Activated B cell treated with CpG ODN at 0.5 μM for 24 hours (primary cell): ENCODE data around the gene TNFRSF21. TPM values are rescaled to one million over a fixed set of nuclear protein-coding genes. Genes with fewer than 3 reads are reported as not detected.

Experiments used
- ATAC-seq: fragments of 200-7000 bp; cut with Tn5 transposase; one replicate; pipeline ENCODE4 v1.10.0; 2021; ENCODE audit warnings: low read depth, mild to moderate bottlenecking, moderate library complexity
- CTCF ChIA-PET: fragments of 350-600 bp; sonication (Branson Sonifier 250); formaldehyde crosslinking; loops from one replicate; lab custom pipeline; 2021; ENCODE audit warnings: antibody characterized with exemption; lab: Charles Lee
- POLR2A ChIA-PET: fragments of 350-600 bp; sonication (Branson Sonifier 250); formaldehyde crosslinking; loops from one replicate; lab custom pipeline; 2021; ENCODE audit warnings: antibody characterized with exemption; lab: Charles Lee
- DNase-seq: peaks from one replicate; pipeline ENCODE4 v3.0.0; 2022
- H3K27ac Mint-ChIP-seq: one replicate; pipeline ENCODE4 v1.8.0; 2020; ENCODE audit warnings: mixed read lengths
- H3K27me3 Mint-ChIP-seq: one replicate; pipeline ENCODE4 v1.8.0; 2021; ENCODE audit warnings: mixed read lengths
- H3K36me3 Mint-ChIP-seq: one replicate; pipeline ENCODE4 v1.8.0; 2021; ENCODE audit warnings: low read depth, mixed read lengths
- H3K4me1 Mint-ChIP-seq: one replicate; pipeline ENCODE4 v1.8.0; 2021; ENCODE audit warnings: mixed read lengths
- H3K4me3 Mint-ChIP-seq: one replicate; pipeline ENCODE4 v1.8.0; 2020; ENCODE audit warnings: mild to moderate bottlenecking, mixed read lengths
- H3K9me3 Mint-ChIP-seq: one replicate; pipeline ENCODE4 v1.8.0; 2020; ENCODE audit warnings: mixed read lengths
- intact Hi-C: fragments of 100-400 bp; cut with micrococcal nuclease; formaldehyde crosslinking; loops from one replicate; pipeline ENCODE4 v1.15.1; 2024
- total RNA-seq: library from RNA; stranded (reverse); gene quantifications from 2 replicates; pipeline ENCODE4 v1.2.3, GENCODE V29; 2022
- TF ChIP-seq, protein P1 (sequence below): fragments of 200-600 bp; IDR thresholded peaks from one replicate; pipeline ENCODE4 v1.8.0; 2022; ENCODE audit warnings: antibody characterized with exemption, mild to moderate bottlenecking

TNFRSF21 gene
- total RNA-seq, 1 donor from 2014 or later, result 1.0 TPM

DNA sequence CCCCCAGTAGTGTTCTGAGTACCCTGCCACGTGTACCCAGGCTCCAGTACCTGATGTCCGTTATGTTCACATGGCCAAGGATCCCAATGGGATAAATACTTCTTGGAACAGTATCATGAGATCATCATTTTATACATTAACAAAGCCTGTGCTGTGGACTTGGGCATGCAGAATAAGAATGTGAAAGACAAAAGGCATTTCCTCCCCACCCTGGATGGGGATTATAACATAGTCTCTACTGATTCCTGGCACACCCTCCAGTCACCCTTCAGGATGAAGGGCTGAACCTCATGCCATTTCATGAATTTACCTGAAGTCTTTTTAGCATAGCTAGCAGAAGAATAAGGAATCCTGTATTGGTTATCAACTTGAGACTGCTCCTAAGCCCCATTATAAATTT lies 2.8 kb downstream of the TNFRSF21 start:
- peaks cover 17% of the 10 kb centered on the region for H3K4me1 Mint-ChIP-seq
- H3K9me3 Mint-ChIP-seq, result no peaks in the 10 kb centered on the region
- H3K27me3 Mint-ChIP-seq, result peaks cover 19% of the 10 kb centered on the region
- DNase-seq (no peak), ATAC-seq (no peak)
- TF ChIP-seq, protein P1, sequence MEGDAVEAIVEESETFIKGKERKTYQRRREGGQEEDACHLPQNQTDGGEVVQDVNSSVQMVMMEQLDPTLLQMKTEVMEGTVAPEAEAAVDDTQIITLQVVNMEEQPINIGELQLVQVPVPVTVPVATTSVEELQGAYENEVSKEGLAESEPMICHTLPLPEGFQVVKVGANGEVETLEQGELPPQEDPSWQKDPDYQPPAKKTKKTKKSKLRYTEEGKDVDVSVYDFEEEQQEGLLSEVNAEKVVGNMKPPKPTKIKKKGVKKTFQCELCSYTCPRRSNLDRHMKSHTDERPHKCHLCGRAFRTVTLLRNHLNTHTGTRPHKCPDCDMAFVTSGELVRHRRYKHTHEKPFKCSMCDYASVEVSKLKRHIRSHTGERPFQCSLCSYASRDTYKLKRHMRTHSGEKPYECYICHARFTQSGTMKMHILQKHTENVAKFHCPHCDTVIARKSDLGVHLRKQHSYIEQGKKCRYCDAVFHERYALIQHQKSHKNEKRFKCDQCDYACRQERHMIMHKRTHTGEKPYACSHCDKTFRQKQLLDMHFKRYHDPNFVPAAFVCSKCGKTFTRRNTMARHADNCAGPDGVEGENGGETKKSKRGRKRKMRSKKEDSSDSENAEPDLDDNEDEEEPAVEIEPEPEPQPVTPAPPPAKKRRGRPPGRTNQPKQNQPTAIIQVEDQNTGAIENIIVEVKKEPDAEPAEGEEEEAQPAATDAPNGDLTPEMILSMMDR, result no peak
- POLR2A ChIA-PET, result interaction anchor here (0.6 kb wide), 1 partner anchor 1381 kb away, joined by 3 read pairs; no protein-coding TSS in a partner anchor
- no peak overlapping the region for H3K4me3 Mint-ChIP-seq
- no peaks in the 10 kb centered on the region for H3K36me3 Mint-ChIP-seq
- H3K27ac Mint-ChIP-seq, result no peak overlapping the region
- CTCF ChIA-PET, result interaction anchor here (0.8 to 1.9 kb wide), 2 partner anchors 209 to 213 kb away, joined by 3 to 4 read pairs; no protein-coding TSS in a partner anchor
- intact Hi-C loops, result no loop called here

- H3K36me3 Mint-ChIP-seq, result no peaks in the 10 kb centered on the region
- ATAC-seq (no peak), DNase-seq (no peak)
- intact Hi-C loops, result no loop called here
- TF ChIP-seq, protein P1, result no peak
- H3K4me3 Mint-ChIP-seq, result no peak overlapping the region
- no peaks in the 10 kb centered on the region for H3K9me3 Mint-ChIP-seq
- H3K4me1 Mint-ChIP-seq, result peaks cover 14% of the 10 kb centered on the region
- ChIA-PET POLR2A (no interaction called here), CTCF (no interaction called here)
- peaks cover 14% of the 10 kb centered on the region for H3K27me3 Mint-ChIP-seq
- H3K27ac Mint-ChIP-seq, result no peak overlapping the region
Measured at GRCh38 chr6:47303861-47304260, 5.8 kb downstream of the TNFRSF21 start.

- Mint-ChIP-seq H3K4me3 (no peak overlapping the region), H3K4me1 (peaks cover 11% of the 10 kb centered on the region), H3K27ac (no peak overlapping the region), H3K9me3 (no peaks in the 10 kb centered on the region), H3K36me3 (no peaks in the 10 kb centered on the region), H3K27me3 (peaks cover 14% of the 10 kb centered on the region)
- intact Hi-C loops, result no loop called here
- ChIA-PET CTCF (no interaction called here), POLR2A (no interaction called here)
- no peak for ATAC-seq
- TF ChIP-seq, protein P1, result no peak
- no peak for DNase-seq
Measured at GRCh38 chr6:47303342-47303741, 6.4 kb downstream of the TNFRSF21 start.

- Mint-ChIP-seq H3K4me3 (no peak overlapping the region), H3K27me3 (peaks cover 4% of the 10 kb centered on the region), H3K4me1 (peaks cover 7% of the 10 kb centered on the region), H3K36me3 (no peaks in the 10 kb centered on the region), H3K27ac (no peak overlapping the region), H3K9me3 (no peaks in the 10 kb centered on the region)
- no peak for DNase-seq
- ChIA-PET CTCF (no interaction called here), POLR2A (no interaction called here)
- intact Hi-C loops, result no loop called here
- TF ChIP-seq, protein P1, result no peak
- ATAC-seq, result no peak
Measured at GRCh38 chr6:47302043-47302442, 7.7 kb downstream of the TNFRSF21 start.

- intact Hi-C loops, result no loop called here
- peaks cover 7% of the 10 kb centered on the region for H3K4me1 Mint-ChIP-seq
- no peaks in the 10 kb centered on the region for H3K9me3 Mint-ChIP-seq
- ATAC-seq, result no peak
- ChIA-PET POLR2A (no interaction called here), CTCF (no interaction called here)
- no peak overlapping the region for H3K27ac Mint-ChIP-seq
- H3K4me3 Mint-ChIP-seq, result no peak overlapping the region
- H3K36me3 Mint-ChIP-seq, result no peaks in the 10 kb centered on the region
- no peak for DNase-seq
- TF ChIP-seq, protein P1, result no peak
- H3K27me3 Mint-ChIP-seq, result peaks cover 4% of the 10 kb centered on the region
Measured at GRCh38 chr6:47301441-47301840, 8.3 kb downstream of the TNFRSF21 start.
